ENCODE measurements around the gene PDIA2.
"Not testable (repeated sequence)": the region's sequence is repeated elsewhere in the genome, so short reads cannot be mapped to it uniquely, and the experiment has no call there.

PDIA2 gene

DNA sequence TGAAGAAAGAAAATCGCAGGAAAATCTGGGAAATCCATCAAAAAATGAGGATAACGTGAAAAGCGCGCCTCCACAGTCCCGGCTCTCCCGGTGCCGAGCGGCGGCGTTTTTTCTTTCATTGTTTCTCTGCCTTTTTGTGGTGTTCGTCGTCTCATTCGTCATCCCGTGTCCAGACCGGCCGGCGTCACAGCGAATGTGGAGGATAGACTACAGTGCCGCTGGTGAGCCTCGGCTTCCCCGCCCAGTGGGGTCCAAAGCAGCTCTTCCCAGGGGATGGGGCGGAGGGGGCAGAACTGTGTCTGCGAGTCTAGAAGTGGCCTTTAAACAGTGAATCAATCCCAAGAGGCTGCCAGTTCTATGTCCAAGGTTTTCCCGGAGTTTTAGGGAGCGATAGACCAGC is 28.5 kb upstream of the PDIA2 start:
- no peaks in the 10 kb centered on the region for H3K27me3 ChIP-seq (ENCODE audit: control insufficient read depth in 1 of 2, insufficient read depth in 1 of 2, low read length in 2 of 2)
- DNase-seq: no peak
- H3K4me2 ChIP-seq (ENCODE audit: low read length, poor library complexity, severe bottlenecking): no peak overlapping the region

GRCh38 chr16:255183-255582 is 27.8 kb upstream of the PDIA2 start:
- Histone ChIP-seq H3K4ac (ENCODE audit: low read depth in 1 of 2, low read length in 2 of 2) (no peak overlapping the region), H3K79me1 (replicated peaks; ENCODE audit: low read length, poor library complexity, severe bottlenecking) (peaks cover 8% of the 10 kb centered on the region), H4K8ac (ENCODE audit: low read length) (no peak overlapping the region), H3K27ac (ENCODE audit: low read length, poor library complexity, severe bottlenecking) (no peak overlapping the region), H2BK15ac (ENCODE audit: low read depth, poor library complexity, severe bottlenecking) (no peak overlapping the region), H3K9me3 (ENCODE audit: control insufficient read depth, low read length) (no peaks in the 10 kb centered on the region), H4K91ac (ENCODE audit: low read length) (no peak overlapping the region), H3K18ac (ENCODE audit: low read depth in 1 of 2, low read length in 2 of 2) (no peak overlapping the region), H2AFZ (ENCODE audit: low read depth, low read length) (no peak overlapping the region), H3K27me3 (ENCODE audit: control insufficient read depth in 1 of 2, insufficient read depth in 1 of 2, low read length in 2 of 2) (no peaks in the 10 kb centered on the region), H3K36me3 (ENCODE audit: control insufficient read depth in 1 of 2, insufficient read depth in 2 of 2, low read depth in 1 of 2, low read length in 2 of 2) (peaks cover 58 to 59% of the 10 kb centered on the region in 2 experiments), H3K14ac (ENCODE audit: low read length in 2 of 2) (no peak overlapping the region), H3K23ac (ENCODE audit: low read length in 2 of 2) (no peak overlapping the region), H2AK5ac (ENCODE audit: low read length, severe bottlenecking) (no peak overlapping the region), H3K4me1 (ENCODE audit: control insufficient read depth, insufficient read depth, low read depth, low read length) (peaks cover 4% of the 10 kb centered on the region), H3K9ac (ENCODE audit: low read length) (no peak overlapping the region), H2BK5ac (ENCODE audit: low read depth, low read length, poor library complexity, severe bottlenecking) (no peak overlapping the region), H2BK120ac (ENCODE audit: low read depth, low read length) (no peak overlapping the region), H2BK12ac (ENCODE audit: low read length in 2 of 2) (no peak overlapping the region), H3K4me2 (ENCODE audit: low read length, poor library complexity, severe bottlenecking) (no peak overlapping the region), H3K4me3 (ENCODE audit: insufficient read depth in 1 of 2, low read depth in 1 of 2, low read length in 2 of 2) (no peak overlapping the region)
- 100% methylated on average over 5 of the region's 6 CpGs for WGBS
- no peak for DNase-seq

More for the DNA sequence above, 28.5 kb upstream of the PDIA2 start:
- H2AFZ ChIP-seq (ENCODE audit: low read depth, low read length): no peak overlapping the region
- WGBS: 99% methylated on average over 25 of the region's 25 CpGs
- H3K79me1 ChIP-seq (replicated peaks; ENCODE audit: low read length, poor library complexity, severe bottlenecking): peaks cover 9% of the 10 kb centered on the region
- no peak overlapping the region for H3K27ac ChIP-seq (ENCODE audit: low read length, poor library complexity, severe bottlenecking)
- H3K9me3 ChIP-seq (ENCODE audit: control insufficient read depth, low read length): no peaks in the 10 kb centered on the region
- H3K9ac ChIP-seq (ENCODE audit: low read length): no peak overlapping the region
- no peak overlapping the region for H3K4ac ChIP-seq (ENCODE audit: low read depth in 1 of 2, low read length in 2 of 2)
- H2BK12ac ChIP-seq (ENCODE audit: low read length in 2 of 2): no peak overlapping the region
- H4K8ac ChIP-seq (ENCODE audit: low read length): no peak overlapping the region
- H3K14ac ChIP-seq (ENCODE audit: low read length in 2 of 2): no peak overlapping the region
- no peak overlapping the region for H4K91ac ChIP-seq (ENCODE audit: low read length)
- no peak overlapping the region for H2BK120ac ChIP-seq (ENCODE audit: low read depth, low read length)
- peaks cover 3% of the 10 kb centered on the region for H3K4me1 ChIP-seq (ENCODE audit: control insufficient read depth, insufficient read depth, low read depth, low read length)
- no peak overlapping the region for H3K23ac ChIP-seq (ENCODE audit: low read length in 2 of 2)
- H3K36me3 ChIP-seq (ENCODE audit: control insufficient read depth in 1 of 2, insufficient read depth in 2 of 2, low read depth in 1 of 2, low read length in 2 of 2): peaks cover 52 to 56% of the 10 kb centered on the region in 2 experiments
- no peak overlapping the region for H3K18ac ChIP-seq (ENCODE audit: low read depth in 1 of 2, low read length in 2 of 2)
- H2BK15ac ChIP-seq (ENCODE audit: low read depth, poor library complexity, severe bottlenecking): no peak overlapping the region
- H2AK5ac ChIP-seq (ENCODE audit: low read length, severe bottlenecking): no peak overlapping the region
- H2BK5ac ChIP-seq (ENCODE audit: low read depth, low read length, poor library complexity, severe bottlenecking): no peak overlapping the region
- H3K4me3 ChIP-seq (ENCODE audit: insufficient read depth in 1 of 2, low read depth in 1 of 2, low read length in 2 of 2): no peak overlapping the region

- H4K8ac ChIP-seq (ENCODE audit: low read length); H3K4ac ChIP-seq (ENCODE audit: low read depth in 1 of 2, low read length in 2 of 2); H3K4me2 ChIP-seq (ENCODE audit: low read length, poor library complexity, severe bottlenecking); H2BK5ac ChIP-seq (ENCODE audit: low read depth, low read length, poor library complexity, severe bottlenecking); H3K9me3 ChIP-seq (ENCODE audit: control insufficient read depth, low read length); H2AK5ac ChIP-seq (ENCODE audit: low read length, severe bottlenecking); H4K91ac ChIP-seq (ENCODE audit: low read length); H2BK15ac ChIP-seq (ENCODE audit: low read depth, poor library complexity, severe bottlenecking); H2BK120ac ChIP-seq (ENCODE audit: low read depth, low read length); H2BK12ac ChIP-seq (ENCODE audit: low read length in 2 of 2); H3K18ac ChIP-seq (ENCODE audit: low read depth in 1 of 2, low read length in 2 of 2); H3K27ac ChIP-seq (ENCODE audit: low read length, poor library complexity, severe bottlenecking); H3K79me1 ChIP-seq (replicated peaks; ENCODE audit: low read length, poor library complexity, severe bottlenecking); H3K23ac ChIP-seq (ENCODE audit: low read length in 2 of 2); H3K27me3 ChIP-seq (ENCODE audit: control insufficient read depth in 1 of 2, insufficient read depth in 1 of 2, low read length in 2 of 2); H2AFZ ChIP-seq (ENCODE audit: low read depth, low read length); H3K9ac ChIP-seq (ENCODE audit: low read length); H3K14ac ChIP-seq (ENCODE audit: low read length in 2 of 2); DNase-seq; H3K4me1 ChIP-seq (ENCODE audit: control insufficient read depth, insufficient read depth, low read depth, low read length); H3K4me3 ChIP-seq (ENCODE audit: insufficient read depth in 1 of 2, low read depth in 1 of 2, low read length in 2 of 2): not testable (repeated sequence)
- peaks cover 66 to 70% of the 10 kb centered on the region in 2 experiments for H3K36me3 ChIP-seq (ENCODE audit: control insufficient read depth in 1 of 2, insufficient read depth in 2 of 2, low read depth in 1 of 2, low read length in 2 of 2)
- 98% methylated on average over 5 of the region's 13 CpGs for WGBS
Measured at GRCh38 chr16:258091-258490, 24.9 kb upstream of the PDIA2 start.

- WGBS: 97% methylated on average over 7 of the region's 10 CpGs
Measured at GRCh38 chr16:259226-259625, 23.7 kb upstream of the PDIA2 start.

More at GRCh38 chr16:259226-259625, 23.7 kb upstream of the PDIA2 start:
- Histone ChIP-seq H2AFZ (ENCODE audit: low read depth, low read length) (no peak overlapping the region), H3K79me1 (replicated peaks; ENCODE audit: low read length, poor library complexity, severe bottlenecking) (no peaks in the 10 kb centered on the region), H3K36me3 (ENCODE audit: control insufficient read depth in 1 of 2, insufficient read depth in 2 of 2, low read depth in 1 of 2, low read length in 2 of 2) (peaks cover 69 to 72% of the 10 kb centered on the region in 2 experiments), H3K27me3 (ENCODE audit: control insufficient read depth in 1 of 2, insufficient read depth in 1 of 2, low read length in 2 of 2) (no peaks in the 10 kb centered on the region), H4K91ac (ENCODE audit: low read length) (no peak overlapping the region), H3K4me2 (ENCODE audit: low read length, poor library complexity, severe bottlenecking) (no peak overlapping the region), H3K9me3 (ENCODE audit: control insufficient read depth, low read length) (no peaks in the 10 kb centered on the region), H4K8ac (ENCODE audit: low read length) (no peak overlapping the region), H3K18ac (ENCODE audit: low read depth in 1 of 2, low read length in 2 of 2) (no peak overlapping the region), H2BK120ac (ENCODE audit: low read depth, low read length) (no peak overlapping the region), H2BK15ac (ENCODE audit: low read depth, poor library complexity, severe bottlenecking) (no peak overlapping the region), H3K14ac (ENCODE audit: low read length in 2 of 2) (no peak overlapping the region), H3K23ac (ENCODE audit: low read length in 2 of 2) (no peak overlapping the region), H3K4ac (ENCODE audit: low read depth in 1 of 2, low read length in 2 of 2) (no peak overlapping the region), H2BK5ac (ENCODE audit: low read depth, low read length, poor library complexity, severe bottlenecking) (no peak overlapping the region), H2AK5ac (ENCODE audit: low read length, severe bottlenecking) (no peak overlapping the region), H3K27ac (ENCODE audit: low read length, poor library complexity, severe bottlenecking) (no peak overlapping the region), H3K9ac (ENCODE audit: low read length) (no peak overlapping the region), H3K4me1 (ENCODE audit: control insufficient read depth, insufficient read depth, low read depth, low read length) (peaks cover 2% of the 10 kb centered on the region), H2BK12ac (ENCODE audit: low read length in 2 of 2) (no peak overlapping the region), H3K4me3 (ENCODE audit: insufficient read depth in 1 of 2, low read depth in 1 of 2, low read length in 2 of 2) (no peak overlapping the region)
- no peak for DNase-seq
